GM04503 (cell line): ENCODE data around the gene NDUFA1.
"Not testable (repeated sequence)": the region's sequence is repeated elsewhere in the genome, so short reads cannot be mapped to it uniquely, and the experiment has no call there.

Source experiments
- DNase-seq: peaks from one replicate; pipeline ENCODE4 v3.0.0-alpha.2; 2012; ENCODE audit warnings: low read depth

Gene NDUFA1

DNA sequence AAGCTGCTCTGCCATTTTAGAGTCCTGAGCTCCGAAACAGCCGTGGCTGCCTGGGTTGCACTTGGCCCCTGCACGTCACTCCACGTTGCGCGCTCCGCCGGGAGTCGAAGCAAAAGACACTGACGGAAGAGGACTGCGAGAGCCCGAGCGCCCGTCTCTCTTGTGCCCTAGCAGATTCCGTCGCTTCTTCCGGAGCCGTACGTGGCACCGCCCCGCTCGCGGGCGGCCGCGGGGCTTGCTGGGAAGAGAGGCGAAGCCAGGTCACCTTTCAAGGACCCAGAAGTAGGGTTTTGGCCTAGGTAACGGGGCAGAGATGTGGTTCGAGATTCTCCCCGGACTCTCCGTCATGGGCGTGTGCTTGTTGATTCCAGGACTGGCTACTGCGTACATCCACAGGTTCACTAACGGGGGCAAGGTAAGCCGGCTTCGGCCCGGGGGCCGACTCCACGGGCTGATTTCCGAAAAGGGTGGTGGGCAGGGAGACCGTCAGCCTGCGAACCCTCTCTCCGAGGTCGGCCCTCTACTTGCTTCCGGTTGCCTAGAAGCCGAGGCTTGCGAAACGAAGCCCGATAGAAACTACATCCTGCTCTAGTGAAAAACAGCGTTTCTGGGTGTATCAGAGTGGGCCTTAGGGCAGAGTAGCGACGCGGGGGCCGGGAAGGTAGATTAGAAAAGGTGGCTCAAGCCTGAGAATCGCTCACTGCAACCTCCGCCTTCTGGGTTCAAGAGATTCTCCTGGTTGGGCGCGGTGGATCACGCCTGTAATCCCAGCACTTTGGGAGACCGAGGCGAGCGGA, at the start of gene NDUFA1, which contains the start of gene RNF113A:
Gene NDUFA1, plus strand, starts transcription at position 234 of the 797 bp plus-strand sequence. Its CDS starts 80 bp downstream, at position 314.
Gene RNF113A, minus strand, starts transcription at position 135 of the 797 bp plus-strand sequence. Its CDS starts 120 bp downstream, at position 15.
- DNase-seq = peak; percentile 44

DNA sequence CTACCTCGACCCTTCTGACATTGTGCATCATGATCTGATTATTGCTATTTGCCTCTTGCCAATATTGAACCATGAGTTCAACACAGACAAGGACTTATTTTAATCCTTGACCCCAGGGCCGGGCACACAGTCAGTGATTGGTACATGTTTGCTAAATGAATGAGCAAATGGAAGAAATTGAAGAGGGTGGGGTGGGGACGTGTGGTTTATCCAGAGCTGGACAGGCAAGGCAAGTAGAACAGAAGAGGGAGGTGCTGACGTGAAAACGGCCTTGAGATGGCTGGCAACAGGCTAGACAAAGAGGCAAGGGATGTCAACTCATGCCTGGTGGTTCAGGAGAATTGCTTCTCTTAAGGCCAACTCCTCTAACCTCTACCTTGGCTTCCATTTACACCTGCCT, 47.4 kb upstream of the NDUFA1 start:
- not testable (repeated sequence) for DNase-seq

DNA sequence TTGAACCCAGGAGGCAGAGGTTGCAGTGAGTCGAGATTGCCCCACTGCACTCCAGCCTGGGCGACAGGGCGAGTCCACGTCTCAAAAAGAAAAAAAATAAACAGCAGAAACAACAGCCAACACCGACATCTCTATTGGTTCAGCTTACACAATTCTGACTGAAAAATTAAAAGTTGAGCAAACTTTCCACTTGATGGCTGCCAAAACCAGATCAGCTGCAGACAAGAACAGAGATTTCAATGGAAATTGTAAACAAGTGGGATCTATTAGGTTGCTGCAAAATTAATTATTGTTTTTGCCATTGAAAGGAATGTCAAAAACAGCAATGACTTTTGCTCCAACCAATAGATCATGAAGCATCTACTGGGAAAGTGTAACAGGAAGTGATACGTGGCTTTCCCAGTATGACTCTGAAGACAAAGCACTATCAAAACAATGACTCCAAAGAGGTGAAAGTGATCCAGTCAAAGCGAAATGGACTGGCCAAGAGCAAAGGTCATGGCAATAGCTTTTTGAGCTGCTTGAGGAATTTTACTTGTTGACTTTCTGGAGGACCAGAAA, 45.2 kb upstream of the NDUFA1 start:
- peak; percentile 33 for DNase-seq

DNA sequence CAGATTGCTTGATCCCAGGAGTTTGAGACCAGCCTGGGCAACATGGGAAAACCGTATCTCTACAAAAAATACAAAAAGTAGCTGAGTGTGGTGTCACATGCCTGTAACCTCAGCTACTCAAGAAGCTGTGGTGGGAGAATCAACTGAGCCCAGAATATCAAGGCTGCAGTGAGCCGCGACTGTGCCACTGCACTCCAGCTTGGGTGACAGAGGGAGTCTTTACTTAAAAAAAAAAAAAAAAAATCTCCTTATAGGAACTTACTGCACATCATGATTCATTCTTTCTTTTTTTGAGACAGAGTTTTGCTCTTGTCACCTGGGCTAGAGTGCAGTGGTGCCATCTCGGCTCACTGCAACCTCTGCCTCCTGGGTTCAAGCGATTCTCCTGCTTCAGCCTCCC, 43.2 kb upstream of the NDUFA1 start:
- no peak for DNase-seq

DNA sequence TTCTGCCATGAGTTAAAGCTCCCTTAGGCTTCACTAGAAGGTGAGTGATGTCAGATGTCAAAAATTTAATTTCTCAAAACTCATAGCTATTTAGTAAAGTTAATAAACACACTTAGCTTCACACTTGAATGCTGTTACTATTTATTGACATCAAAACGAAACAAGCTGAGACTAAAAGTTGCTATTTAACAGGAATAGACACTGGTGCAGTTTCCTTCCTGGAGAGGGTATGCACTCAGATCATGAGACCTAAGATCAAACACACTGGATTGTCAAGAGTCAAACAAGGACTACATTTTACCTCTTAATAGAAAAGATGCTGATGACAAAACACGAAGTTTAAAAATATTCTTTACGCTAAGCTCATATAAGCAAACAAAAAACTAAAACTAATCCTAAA, 37.7 kb upstream of the NDUFA1 start:
- no peak for DNase-seq

DNA sequence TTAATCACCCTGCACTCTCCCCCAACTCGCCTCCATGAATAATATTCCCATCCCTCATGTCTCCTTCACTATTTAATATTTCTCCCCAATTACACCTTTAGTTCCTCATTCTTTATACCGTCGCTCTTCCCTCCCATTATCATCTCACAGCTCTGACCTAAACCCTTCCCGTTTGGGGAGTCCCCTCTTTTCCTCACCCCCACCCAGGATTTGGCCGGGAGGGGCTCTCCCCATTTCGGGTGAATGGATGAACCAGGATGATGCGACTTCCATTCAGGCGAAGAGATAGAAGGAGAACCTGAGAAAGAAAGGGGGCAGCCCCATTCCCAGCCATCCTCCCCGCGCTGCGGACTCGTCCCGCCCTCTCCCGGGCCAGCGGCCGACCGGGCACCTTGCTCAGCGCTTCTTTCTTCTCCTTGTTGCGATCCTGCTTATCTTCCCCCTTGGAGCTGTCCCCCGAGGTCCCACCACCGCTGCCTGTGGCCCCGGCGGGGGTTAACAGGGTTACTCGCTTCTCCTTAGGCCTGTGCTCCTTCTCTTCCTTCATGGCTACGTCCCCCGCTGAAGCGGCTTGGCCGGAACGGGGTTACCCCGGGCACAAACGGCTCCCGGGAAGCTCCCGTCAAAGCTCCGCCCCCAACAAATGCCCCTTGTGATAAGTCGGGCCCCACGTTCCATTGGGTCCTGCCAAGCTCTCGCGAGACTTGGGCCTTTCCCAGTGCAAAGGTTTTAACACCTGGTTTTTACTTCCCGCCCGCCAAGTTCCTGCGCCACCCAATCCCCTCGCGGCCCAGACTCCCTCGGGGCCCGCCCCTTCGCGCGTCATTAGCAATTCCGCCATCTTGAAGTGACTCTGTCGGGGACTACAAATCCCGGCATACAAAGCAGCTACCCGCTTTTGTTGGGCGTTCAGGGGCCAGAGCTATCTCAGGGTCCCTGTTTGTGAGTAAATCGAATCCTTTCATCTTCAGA, 19.0 kb upstream of the NDUFA1 start, which contains the start of gene UPF3B:
Gene UPF3B, minus strand, starts transcription at position 582 of the 972 bp plus-strand sequence. Its CDS starts 35 bp downstream, at position 547.
- peak; percentile 86 for DNase-seq

DNA sequence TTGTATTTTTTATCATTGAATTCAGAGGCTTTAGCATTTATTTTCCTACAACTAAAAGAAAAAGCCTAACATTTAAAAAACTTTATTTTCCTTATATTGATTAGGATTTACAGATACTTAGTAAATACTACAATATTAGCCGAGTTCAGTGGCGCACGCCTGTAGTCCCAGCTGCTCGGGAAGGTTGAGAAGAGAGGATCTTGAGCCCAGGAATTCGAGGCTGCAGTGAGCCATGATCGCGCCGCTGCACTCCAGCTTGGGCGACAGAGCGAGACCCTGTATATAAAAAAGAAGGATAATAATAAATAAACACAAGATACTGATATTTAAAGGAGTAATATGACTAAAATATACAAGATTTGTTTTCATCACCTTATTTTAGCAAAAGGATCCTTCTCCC, 18.2 kb upstream of the NDUFA1 start:
- no peak for DNase-seq

DNA sequence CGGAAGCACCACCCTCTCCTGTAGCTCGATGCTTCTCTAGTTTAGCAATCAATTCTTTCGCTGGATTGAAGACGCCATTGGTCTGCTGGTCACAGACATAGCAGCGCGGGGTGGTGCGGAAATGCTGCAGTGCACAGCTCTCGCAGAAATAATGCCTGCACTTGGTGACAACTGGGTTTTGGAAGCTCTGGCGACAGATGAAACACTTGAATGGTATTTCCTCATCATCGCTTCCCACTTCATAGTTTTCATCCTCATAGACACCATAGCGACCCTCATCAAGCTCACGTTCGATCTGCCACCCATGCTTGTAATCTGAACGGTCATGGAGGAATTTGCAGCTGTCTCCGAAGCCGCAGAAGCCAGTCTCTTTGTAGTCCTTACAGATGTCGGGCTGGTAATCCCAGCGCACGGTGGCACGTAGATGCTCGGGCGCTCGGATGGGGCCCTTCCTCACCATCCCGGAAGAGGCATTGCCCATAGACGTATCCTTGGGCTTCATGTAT, 953 bp upstream of the NDUFA1 start:
- DNase-seq = no peak

DNA sequence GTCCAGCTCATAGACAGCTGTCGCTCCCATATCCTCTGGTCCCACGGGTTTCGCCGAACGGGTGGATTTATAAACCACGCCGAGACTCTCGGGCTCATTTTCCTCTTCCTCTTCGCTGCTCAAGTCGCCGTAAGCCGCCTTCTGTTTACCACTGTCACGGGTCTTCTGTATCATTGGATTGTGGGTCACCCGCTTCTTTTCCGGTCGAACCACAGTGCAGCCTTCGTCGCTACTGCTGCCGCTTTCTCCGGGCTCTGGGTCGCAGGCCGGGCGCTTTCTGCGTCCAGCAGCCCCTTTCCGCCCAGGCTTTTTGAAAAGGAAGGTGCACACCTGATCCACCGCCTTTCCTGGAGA, 410 bp upstream of the NDUFA1 start:
- no peak for DNase-seq

DNA sequence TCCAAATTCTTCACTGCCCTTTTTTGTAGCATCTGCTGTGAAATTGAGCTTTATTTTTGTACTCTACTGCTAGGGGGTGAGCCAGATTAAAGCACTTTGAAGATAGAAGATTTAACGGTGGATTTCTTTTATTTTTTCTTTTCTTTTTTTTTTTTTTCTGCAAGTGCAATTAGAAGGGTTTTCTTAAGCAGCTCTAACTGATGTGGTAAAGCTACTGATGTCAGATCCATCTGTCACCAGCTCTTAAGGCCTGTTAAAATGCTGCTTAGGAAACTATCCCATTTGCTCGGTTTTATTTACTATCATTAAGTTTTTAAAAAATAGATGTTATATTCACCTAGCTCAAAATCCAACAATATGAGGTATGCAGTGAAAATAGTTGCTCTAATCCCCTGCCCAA, 7.1 kb downstream of the NDUFA1 start:
- DNase-seq = no peak

DNA sequence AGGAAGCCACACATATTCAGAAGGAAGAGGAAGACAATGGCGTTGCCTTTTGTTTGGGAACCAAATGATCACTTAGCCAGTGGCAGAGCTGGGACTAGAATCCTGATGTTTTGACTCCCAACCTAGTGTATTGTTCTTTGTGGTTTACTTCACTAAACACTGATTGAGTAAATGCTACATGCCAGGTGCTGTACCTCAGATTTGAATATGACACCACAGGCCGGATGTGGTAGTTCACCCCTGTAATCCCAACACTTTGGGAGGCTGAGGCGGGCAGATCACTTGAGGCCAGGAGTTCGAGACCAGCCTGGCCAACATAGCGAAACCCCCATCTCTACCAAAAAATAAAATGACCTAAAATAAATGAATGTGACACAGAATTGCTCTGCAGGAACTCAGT, 8.4 kb downstream of the NDUFA1 start:
- no peak for DNase-seq

DNA sequence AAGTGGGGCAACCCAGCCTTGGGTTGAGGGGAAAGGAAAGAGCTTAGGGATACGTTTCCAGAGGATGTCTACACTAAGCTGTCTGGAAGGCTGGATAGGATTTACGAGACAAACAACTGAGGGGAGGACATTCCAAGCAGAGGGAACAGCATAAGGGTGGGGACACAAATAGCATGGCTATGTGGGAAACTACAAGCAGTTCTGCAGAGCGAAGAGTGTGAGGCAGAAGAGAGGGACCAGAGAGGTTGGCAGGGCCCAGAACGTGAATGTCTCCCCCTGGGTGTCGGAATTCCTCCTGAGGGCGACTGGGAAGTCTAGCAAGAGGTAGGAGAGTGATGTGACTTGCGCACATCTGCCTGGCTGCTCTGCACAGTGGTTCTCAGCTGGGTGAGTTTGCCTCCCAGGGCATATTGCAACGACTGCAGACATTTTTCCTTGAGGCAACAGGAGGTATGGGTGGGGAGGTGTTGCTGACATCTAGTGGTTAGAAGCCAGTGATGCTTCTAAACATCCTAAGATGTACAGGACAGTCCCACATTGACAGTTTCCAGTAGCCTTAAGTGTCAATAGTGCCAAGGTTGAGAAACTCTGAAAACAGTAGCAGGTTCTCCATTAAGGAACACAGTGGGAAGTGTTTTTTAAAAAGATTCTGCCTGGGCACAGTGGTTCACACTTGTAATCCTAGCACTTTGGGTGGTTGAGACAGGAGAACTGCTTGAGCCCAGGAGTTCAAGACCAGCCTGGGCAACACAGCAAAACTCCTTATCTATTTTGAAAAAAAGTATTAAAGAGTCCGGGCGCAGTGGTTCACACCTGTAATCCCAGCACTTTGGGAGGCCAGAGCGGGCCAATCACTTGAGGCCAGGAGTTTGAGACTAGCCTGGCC, 9.2 kb downstream of the NDUFA1 start:
- no peak for DNase-seq

DNA sequence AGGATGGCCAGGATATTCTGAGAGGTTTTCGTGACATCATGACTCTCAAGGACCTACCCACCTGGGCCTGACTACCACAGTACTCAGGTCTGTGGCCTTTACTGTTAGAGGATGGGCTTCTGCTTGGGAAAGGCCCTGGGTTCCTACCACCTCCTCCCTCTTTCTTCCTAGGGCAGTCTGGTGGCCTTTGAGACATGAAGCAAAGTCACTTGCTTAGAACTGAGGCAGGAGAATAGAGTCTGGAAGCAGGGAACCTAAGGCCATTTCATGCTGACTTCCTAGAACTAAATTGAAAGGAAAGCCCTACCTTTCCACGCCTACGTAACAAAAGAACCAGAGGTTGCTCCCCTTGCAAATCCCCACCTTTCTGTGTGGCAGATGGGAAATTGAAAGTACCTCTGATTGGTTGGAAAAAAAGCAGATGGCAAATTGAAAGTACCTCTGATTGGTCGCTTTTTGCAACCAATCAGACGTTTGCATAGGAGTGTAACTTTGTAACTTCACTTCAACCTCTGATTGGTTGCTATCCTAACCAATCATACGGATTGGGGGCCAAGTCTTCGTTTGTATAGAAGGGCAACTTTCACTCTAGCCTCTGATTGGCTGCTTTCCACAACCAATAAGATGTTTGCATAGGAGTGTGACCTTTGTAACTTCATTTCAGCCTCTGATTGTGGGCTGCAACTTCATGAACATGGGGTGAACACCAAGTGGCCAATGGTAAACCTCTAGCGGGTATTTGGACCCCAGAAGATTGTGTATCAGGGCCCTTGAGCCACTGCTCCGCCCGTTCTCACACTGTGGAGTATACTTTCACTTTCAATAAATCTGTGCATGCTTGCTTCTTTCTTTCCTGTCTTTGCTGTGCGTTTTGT, 14.2 kb downstream of the NDUFA1 start:
- DNase-seq = no peak

DNA sequence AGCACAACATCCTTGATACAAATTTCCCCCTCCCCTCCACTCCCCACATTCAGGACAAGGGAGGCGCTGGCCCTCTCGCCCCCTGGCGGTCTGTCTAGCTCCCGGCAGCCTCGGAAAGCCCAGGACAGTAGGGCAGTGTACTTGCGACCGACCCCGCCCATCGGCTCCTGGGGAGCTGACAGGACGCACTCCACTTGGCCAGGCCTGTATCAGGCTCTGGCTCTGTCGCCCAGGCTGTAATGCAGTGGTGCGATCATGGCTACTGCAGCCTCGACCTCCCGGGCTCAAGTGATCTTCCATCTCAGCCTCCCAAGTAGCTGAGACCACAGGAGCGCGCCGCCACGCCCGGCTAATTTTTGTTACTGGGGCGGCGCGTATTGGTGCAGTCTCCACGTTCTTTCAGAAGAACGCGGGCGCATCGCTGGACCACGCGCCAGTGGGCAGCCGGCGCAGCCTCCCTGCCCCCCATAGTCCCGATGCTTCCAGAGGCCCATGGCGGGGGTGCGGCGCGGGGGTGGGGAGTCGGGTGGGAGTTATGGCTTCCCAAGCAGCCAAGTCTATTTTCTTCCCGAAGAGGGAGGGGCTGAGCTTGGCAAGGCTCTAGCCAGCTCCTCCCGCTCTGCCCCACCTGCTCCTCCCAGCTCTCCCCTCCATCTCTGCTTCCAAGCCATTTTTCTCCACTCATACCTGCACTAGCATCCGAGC, 16.2 kb downstream of the NDUFA1 start:
- DNase-seq = no peak

DNA sequence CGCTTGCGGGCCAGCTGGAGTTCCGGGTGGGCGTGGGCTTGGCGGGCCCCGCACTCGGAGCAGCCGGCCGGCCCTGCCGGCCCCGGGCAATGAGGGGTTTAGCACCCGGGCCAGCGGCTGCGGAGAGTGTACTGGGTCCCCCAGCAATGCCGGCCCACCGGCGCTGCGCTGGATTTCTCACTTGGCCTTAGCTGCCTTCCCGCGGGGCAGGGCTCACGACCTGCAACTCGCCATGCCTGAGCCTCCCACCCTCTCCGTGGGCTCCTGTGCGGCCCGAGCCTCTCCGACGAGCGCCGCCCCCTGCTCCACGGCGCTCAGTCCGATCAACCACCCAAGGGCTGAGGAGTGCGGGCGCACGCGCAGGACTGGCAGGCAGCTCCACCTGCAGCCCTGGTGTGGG, 19.0 kb downstream of the NDUFA1 start:
- DNase-seq = not testable (repeated sequence)

DNA sequence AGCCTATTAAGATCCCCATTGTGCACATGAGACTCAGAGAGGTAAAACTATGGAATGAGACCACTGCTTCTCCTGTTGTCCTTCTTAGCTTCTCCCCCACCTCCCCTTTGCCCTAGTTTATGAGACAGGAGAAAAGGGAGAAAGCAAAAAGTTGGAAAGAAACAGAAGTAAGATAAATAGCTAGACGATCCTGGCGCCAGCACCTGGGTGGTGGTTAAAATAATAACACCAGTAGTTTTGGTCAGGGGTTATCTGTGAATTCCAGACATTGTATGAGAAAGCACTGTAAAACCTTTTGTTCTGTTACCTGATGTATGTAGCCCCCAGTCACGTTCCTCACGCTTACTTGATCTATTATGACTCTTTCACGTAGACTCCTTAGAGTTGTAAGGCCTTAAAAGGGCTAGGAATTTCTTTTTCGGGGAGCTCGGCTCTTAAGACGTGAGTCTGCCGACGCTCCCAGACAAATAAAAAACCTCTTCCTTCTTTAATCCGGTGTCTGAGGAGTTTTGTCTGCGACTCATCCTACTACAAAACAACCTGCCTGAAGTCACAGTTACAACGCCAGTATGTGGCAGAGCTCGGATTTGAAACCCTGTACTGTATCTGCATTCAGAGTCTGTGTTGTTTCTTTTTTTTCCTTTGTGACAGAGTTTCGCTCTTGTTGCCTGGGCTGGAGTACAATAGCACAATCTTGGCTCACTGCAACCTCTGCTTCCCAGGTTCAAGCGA, 20.5 kb downstream of the NDUFA1 start:
- not testable (repeated sequence) for DNase-seq

DNA sequence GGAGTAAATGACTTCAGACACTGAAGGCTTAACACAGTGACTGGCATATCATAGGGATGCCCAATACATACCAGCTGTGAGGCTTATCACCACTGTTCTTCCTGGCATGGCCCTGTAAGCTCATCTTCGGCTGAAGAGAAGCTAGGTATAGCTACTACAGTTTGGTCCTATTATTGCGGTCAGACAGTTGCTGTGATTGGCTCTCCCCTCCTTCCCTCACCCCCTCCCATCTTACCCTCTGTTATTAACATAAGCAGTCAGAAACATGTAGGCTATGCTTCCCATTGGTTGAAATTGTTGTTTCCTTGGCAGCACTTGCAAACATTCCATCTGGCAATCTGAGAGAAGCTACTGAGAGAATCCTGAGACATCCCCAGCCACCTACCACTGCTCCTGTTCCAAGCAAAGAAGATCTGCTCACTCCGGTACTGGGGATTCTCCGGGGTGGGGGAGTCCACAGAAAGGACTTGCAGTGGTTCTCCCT, 24.3 kb downstream of the NDUFA1 start, which contains the start of gene AKAP14:
Gene AKAP14, plus strand, starts transcription at position 51 of the 484 bp plus-strand sequence. CDS start 7,331 bp downstream, outside the sequence.
- DNase-seq = no peak

DNA sequence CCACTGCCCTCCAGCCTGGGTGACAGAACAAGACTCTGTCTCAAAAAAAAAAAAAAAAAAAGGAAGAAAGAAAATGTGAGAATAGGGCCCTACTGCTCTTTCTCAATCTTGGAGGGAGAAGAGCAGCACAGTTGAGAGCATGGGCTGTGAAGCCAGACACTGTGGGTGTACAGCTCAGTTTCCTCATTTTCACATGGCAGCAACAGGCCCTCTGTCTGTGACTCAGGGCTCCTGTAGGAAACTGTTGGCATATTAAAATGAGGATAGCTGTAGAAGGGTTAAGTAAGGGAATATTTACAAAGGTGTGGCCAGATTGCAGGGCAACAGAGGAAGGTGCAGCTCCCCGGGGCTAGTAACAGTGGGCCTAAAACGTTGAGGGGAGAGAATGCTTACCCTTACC, 27.5 kb downstream of the NDUFA1 start:
- no peak for DNase-seq
